Kasumi-1 (cell line): ENCODE results near the gene LEAP2.

Source experiments
- DNase-seq, 2 experiments: peaks; one replicate each; lab custom pipeline; 2025; lab: John Stamatoyannopoulos, UW

Gene LEAP2

GRCh38 chr5:132873119-132873929 lies at the start of gene LEAP2:
Gene LEAP2, plus strand, starts transcription at chr5:132873668. Its CDS starts 27 bp downstream, at chr5:132873695.
- no peak for DNase-seq

- no peak for DNase-seq
These were observed 49.0 kb upstream of the LEAP2 start for GRCh38 chr5:132824426-132824825.

DNA sequence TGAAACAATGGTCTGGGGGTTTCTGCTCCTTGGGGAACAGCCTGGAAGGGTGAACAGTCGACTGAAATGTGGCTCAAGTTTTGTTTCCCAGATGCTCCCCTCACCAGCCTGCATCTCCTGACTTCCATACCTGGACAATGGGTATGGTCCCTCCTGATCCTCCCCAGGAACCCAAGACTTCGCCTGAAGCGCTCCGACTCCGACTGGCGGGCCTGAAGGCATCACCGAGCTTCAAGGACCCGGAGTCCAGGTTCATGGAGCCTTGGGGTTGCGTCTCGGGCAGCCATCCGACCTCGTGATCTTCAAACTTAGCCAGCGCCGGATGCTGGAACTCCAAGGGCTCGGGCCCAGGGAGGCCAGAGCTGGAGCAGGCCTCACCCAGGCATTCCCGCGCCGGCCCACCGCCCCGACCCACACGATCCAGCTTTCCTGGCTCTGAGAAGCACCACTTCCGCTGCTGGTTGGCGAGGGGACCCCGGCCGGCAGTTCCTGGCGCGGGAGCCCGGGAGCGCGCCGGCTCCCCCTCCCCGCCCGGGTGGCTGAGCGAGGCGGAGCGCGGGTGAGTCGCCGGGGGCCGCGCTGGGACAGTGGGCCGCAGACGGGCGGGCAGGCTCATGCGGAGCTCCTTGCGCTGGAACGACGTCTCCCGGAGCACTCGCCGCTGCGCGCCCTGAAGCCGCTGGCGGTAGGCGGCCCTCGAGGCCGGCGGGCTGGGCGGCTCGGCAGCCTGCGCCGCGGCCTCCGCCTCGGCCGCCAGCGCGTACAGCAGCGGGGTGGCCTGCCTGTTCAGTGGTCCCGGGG lies 48.2 kb upstream of the LEAP2 start:
- DNase-seq = no peak

DNA sequence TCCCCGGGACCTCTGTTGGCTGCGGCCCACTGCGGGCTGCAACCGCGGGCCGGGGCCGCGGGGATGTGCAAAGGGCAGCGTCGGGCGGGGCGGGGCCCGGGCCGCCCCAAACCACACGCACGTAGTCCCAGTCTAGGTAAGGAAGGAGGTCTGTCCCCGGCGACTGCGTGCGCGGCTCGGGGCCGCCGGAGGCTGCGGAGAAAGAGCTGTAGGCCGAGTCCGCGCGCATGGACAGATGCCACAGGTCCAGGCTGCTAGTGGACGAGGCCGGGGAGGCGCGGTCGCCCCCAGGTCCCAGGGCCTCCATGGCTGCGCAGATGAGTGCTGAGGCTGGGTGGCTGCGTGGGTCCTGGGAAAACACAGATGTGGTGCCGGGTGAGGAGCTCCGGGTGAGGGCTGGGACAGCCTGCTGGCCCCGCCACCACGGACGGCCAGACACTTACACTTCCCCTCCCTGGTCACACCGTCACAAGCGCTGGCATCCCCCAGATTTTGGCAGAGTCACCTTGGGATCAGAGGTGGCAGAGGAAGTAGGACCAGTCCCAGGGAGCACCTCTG lies 47.6 kb upstream of the LEAP2 start:
- no peak for DNase-seq

DNA sequence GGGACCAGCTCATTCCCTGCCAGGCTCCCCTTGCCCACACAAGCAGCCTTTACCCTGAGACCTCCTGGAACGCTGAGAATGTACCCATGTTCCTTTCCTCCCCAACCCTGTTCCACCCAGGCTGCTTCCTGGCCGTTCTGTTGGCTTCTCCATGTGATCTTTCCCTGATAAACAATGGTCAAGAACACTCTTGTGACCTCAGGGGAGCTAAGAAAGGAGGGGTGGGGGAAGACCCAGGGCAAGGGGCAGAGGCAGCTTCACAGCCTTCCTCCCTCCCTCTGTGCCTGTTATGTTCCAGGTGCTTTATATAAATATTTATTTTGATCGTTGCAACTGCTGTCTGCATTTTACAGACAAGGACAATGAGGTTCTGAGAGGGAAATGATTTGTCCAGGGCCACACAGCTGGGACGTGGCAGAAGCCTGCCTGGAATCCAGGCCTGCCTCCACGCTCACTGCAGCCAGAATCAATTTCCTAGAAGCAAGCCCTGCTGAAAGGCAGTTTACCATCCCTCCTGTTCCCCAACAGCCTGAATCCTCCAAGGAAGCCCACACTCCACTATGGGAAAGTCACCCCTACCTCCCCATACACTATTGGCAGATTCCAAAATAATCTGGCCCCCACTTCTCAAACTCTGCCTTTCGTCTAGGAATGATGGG lies 46.9 kb upstream of the LEAP2 start:
- DNase-seq = no peak

DNA sequence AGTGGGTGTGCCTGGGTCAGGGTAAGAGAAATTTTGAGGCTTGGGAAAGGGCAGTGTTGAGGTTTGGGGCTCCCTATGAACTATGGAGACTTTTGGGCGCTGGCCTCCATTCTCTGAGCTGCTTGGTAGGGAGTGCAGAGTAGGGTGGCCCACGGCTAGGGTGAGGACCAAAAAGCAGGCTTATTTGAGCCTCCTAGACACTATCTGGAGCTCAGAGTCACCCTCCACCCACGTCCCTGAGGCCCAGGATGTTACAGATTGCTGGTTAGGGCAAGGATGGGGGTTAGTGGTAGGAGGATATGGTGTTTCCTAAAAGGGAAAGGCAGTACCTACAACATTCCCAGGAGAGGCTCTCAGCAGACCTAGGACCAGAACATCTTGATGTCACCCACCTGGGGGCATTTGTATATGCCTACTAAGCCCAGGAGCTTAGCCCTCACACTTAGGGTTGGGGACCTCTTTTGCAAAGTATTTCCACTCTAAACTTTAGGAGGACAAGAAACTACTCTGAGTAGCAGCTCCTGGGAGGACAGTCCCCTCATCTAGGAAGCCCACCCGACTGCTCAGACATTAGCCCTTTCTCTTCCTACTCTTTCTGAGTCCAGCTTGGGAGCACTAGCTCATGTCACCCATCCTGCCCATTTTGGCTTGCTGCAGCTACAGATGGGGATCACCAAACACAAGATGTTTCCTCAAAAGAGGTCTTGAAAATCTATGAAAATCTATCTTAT lies 45.4 kb upstream of the LEAP2 start:
- no peak for DNase-seq

DNA sequence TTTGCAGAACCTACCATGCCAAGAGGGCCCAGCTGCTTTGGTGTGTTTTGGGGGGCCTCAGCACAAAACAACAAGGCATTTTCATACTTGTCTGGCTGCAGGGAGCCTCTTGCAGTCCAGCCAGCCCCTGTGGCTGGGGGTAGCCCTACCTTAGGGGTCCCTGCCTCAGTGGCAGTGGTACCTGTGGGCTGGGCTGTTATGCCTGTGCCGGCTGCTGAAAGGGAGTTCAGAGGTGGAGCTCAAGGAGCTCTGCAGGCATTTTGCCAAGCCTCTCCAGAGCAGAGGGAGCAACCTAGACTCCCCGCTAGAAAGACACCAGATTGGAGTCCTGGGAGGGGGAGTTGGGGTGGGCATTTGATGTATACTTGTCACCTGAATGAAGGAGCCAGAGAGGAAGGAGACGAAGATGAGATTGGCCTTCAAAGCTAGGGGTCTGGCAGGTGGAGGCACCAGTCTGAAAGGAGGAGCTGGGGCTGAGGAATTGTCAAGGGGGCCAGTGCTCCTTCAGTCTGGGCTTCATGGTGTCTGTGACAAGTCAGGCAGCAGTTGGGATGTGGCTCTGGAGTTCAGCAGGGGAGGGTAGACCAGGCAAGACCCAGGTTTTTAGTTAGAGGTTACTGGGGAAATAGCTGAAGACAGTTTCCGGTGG lies 44.5 kb upstream of the LEAP2 start:
- DNase-seq = no peak

DNA sequence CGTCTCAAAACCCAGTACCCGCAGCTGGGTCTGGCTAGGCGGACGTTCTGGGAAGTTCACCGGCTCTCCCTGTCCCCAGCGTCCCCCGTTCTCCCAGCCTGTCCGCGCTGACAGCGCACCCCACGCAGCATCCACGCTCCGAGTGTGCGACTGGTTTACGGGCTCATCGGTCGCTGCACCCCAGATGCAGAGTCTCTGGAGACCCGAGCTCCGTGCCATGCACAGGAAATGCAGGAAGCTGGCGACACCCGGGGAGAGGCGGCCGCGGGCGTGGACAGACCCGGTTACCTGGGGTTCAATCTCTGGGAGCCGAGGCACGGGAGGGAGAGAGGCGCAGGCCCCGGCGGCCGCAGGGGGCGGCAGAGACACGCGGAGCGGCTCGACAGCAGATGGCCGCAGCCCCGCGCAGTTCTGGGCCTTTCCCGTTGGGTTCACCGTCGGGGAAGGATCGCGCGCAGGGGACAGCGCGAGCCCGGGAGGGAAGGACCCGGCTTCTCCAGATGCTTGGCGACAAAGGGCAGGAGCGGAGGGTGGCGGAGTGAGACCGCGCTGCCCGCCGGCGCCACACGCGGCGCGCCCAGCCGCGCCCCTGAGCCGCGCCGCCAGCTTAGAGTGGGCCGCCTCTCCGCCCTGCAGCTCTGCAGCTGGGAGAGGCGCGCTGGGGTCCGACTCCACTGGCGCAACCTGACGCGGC lies 43.6 kb upstream of the LEAP2 start:
- peak; percentile 50 to 58 for DNase-seq

GRCh38 chr5:132830436-132831094 lies 42.9 kb upstream of the LEAP2 start, which contains the start of gene SHROOM1:
Gene SHROOM1, minus strand, starts transcription at chr5:132830647. Its CDS starts 4,507 bp downstream, at chr5:132826140.
- no peak for DNase-seq

GRCh38 chr5:132831095-132831860 lies 42.2 kb upstream of the LEAP2 start:
- no peak for DNase-seq

DNA sequence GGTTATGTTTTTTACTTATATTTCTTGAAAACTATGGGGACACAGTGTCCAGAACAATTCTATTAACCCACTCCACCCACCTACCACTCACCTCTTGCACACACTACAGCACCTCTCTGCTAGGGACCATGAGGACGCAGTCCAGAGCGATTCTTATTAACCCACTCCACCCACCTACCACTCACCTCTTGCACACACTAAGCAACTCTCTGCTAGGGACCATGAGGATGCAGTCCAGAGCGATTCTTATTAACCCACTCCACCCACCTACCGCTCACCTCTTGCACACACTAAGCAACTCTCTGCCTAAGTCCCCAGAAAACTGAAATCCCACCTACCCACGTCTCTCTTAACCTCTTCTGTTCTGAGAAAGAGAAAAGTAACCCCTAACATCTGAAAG lies 40.9 kb upstream of the LEAP2 start:
- no peak for DNase-seq

DNA sequence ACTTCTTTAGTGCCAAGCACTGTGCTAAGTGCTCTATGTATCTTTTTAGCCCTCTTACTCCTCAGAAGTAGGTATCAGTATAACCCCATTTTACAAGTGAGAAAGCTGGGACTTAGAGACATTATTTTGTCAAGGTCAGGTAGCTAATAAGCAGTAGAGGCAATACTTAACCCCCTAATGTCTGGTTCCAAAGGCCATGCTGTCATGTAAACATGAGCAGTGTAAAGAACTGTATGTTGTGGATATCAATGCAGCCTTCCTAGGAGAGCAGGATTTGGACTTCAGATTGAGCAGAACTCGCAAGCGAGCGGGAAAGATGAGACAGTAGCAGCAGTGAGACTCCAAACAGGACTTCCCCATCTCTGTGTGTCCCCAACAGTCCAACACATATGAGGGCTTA lies 39.4 kb upstream of the LEAP2 start:
- no peak for DNase-seq

DNA sequence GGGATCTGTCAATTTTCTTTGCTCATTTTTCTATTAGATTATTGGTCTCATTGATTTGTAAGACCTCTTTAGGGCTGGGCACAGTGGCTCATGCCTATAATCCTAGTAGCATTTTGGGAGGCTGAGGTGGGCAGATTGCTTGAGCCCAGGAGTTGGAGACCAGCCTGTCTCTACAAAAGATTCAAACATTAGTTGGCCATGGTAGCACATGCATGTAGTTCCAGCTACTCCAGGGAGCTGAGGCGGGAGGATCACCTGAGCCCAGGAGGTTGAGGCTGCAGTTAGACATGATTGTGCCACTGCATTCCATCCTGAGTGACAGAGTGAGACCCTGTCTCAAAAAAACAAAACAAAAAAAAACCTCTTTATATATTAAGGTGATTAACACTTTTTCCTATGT lies 36.6 kb upstream of the LEAP2 start:
- DNase-seq = no peak

- no peak for DNase-seq
These were observed 35.6 kb upstream of the LEAP2 start for GRCh38 chr5:132837868-132838267.

DNA sequence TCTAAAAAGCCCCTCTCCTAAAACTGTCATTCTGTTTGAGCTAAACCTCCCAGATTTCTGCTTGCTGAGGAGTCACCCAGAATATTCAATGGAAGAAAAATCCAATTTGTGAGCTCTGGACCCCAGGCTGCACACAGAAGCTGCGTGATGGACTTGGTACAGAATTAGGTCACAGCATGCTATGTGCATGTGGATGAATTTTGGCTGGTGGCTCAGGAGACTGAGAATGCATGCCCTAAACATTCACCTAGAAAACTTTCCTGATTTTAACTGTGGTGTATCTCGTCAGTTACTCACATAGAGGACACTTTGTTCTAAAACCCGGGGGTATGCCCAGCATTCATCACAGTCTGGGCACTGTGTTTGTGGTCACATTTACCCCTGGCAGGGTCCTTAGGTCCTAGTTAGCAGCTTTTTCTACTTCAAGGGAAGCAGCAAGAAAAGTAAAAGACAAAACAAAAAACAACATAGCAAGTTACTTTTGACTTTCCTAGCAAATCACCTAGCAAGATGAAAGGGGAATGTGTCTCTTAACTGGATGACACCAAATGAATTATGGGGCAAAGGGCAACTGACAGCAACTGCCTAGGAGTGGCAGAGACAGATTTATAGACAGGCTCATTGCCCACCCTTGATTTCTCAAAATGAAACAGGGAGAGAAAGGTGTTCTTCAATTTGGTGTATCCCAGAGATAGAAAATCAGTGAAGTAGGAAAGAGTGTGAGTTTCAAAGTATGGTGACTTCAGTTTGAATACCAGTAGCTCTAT lies 34.8 kb upstream of the LEAP2 start:
- DNase-seq = no peak

DNA sequence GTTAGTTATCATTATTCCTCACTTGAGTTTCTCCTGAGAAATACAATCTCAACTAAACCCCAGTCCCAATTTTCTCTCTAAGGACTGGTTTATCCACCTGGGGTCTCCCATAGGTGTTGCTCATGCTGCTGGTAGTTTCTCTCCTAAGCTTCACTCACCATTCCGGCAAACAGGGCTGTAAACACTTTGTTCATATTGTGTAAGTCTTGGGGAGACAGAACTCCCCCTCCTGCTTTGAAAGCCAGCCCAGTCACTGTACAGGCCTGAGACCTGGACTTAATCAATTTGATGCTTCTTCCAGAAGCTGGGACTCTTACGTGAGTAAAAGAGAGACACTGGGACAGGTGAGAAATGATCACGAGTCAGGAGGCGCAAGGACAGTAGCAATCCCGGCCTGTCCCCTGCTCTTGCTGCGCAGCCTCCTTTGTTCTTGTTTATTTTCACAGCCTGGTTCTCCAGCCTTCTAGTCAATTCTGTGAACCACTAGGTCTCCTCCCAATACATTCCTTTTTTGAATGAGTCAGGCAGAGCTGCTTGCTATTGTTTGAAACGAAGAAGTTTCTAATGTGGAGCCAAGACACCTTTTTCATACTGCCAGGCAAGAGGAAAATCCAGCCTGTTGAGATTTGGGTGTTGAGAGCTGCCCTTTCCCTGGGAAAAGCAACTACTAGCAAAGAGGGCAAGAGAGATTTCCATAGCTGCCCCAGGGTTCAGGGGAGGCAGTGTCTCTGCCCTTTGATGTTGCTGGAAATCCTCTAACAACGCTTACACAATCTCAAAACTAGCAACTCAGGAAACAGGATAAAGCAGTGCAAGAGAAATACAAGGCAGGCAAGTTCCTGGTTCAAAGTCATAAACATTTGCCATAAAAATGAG lies 33.8 kb upstream of the LEAP2 start:
- no peak for DNase-seq

GRCh38 chr5:132840313-132840712 lies 33.2 kb upstream of the LEAP2 start:
- no peak for DNase-seq
